ENCODE data around the gene OR52L1.

OR52L1 gene

DNA sequence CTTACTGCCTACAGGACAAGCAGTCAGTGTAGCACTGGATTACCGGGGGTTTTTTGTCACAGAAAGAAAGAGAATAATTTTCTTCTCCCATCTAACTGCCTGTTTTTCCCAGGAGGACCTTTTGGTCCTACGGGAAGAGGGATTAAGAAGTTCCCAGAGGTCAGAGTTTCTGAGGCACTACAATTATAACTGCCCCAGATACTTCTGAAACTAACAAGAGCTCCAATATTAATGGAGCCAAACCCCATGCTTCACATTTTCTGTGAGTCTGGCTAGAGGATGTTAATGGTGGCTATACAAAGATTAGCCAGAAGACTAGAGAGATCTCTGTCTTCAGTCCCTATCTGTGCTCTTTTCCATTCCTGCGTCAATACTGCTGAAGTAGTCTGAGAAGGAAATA, 44.8 kb downstream of the OR52L1 start, which contains the start of gene OR56A3:
Gene OR56A3, plus strand, starts transcription at position 301 of the 400 bp plus-strand sequence. CDS start 5,096 bp downstream, outside the sequence.
- DNase-seq (ENCODE audit: low read depth in 4 of 4, low spot score in 1 of 4), result no peak

DNA sequence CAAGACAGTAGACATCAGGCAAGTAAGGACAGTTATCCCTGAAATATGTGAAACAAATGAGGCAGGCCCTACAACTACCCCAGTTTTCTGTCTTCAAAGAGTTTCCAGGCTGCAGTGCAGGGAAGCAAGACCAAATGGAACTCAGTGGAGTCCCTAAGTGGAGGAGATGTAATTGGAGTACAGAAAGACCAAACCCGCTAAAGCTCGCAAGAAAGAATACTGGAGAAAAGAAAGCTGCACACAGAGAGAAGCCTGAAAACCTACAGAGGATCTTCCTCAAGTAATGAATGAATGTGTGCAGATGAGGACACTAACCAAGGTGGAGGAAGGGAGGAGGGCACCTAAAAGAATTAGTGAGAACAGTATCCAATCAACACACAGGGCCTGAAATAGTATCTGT, 46.0 kb downstream of the OR52L1 start:
- no peak for DNase-seq (ENCODE audit: low read depth in 4 of 4, low spot score in 1 of 4)

DNA sequence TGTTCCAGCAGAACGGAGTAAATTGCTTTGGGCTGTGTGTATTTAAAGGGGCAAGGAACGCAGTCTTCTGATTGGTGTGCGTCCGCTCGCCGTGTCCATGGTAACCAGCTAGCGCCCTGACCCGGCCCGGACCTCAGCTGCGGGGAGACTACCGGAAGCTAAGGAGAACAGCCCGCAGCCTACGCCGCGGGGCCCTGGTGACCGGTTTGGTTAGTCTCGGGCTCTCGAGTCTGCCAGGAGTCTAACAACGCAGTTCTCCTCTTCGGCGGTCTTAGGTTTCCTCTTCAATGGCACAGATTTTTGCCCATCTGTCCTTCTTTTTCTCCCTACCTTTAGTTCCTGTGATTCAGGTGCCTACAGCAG, 48.2 kb downstream of the OR52L1 start:
- no peak for DNase-seq (ENCODE audit: low read depth in 4 of 4, low spot score in 1 of 4)

DNA sequence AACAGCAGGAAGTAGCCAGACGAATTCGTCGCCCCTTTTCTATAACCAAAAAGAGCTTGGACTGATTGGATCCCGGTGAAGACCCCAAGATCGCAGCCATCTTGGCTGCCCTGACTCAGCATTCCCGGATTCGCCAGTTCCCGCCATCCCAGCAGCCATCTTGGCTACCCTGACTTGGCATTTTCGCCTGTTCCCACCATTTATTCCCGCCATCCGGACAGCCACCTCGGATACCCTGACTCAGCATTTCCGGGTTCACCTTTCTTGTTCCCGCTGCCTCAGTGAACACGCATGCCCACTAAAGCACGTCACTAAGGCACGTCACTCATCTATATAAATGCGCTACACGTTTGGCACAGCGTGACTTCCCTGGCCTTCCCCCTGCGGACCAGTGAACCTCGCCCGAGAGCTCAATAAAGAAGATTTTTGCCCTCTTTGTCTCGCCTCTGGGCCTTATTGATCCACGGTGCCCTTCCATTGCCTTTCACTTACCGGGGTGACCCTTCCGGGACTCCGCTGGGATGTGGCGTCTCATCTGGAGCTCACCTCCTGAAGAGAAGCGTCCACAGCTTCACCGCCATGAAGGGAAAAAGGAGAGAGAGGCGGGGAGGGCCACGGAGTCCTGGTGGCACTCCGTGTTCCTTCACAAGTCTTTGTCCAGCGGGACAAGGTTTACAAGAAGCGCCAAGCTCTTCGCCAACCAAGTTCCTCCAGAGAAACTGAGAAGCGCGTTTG, 48.8 kb downstream of the OR52L1 start:
- DNase-seq (ENCODE audit: low read depth in 4 of 4, low spot score in 1 of 4), result no peak

Measured in stimulated activated CD4-positive, alpha-beta T cell treated with anti-CD3 and anti-CD28 coated beads, Interleukin-1b, Interleukin-23, amount 100 ng/mL, for 24 hours (primary cell).